Measurements from ENCODE around the gene ACTMAP. TPM values are rescaled to one million over a fixed set of nuclear protein-coding genes. Genes with fewer than 3 reads are reported as not detected.

The ACTMAP gene
- total and polyA plus RNA-seq, 9 of the 15 experiments (the other 6 are each of a cell fraction or from before 2014, with no cell fraction given) = 1.7 to 16.6 (median 4.9) TPM

GRCh38 chr19:40739871-40740703 is 10.2 kb downstream of the ACTMAP start:
- H3K79me2 ChIP-seq (ENCODE audit: control insufficient read depth, insufficient read depth, low read length) = no peaks in the 10 kb centered on the region
- H3K27ac ChIP-seq (ENCODE audit: extremely low read depth, low read depth, low read length) = no peak overlapping the region
- DNase-seq (ENCODE audit: extremely low read depth in 1 of 4, low spot score in 3 of 4) = peak in 1 of 4 experiments; percentile 47
- intact Hi-C loops (cut with micrococcal nuclease) = loop anchor here (5.0 kb wide), 1 partner anchor 78 kb away; no protein-coding TSS in a partner anchor
- ChIA-PET POLR2A (interaction anchor here (0.5 to 2.0 kb wide), 7 partner anchors 9 to 410 kb away, joined by 3 to 9 read pairs (median 3); partner anchors contain the start of genes ACTMAP and SNRPA), CTCF (ENCODE audit: low intra/inter-chr PET ratio) (no interaction called here)
- H3K4me3 ChIP-seq = no peak overlapping the region
- 47% methylated on average over 14 of the region's 16 CpGs for WGBS (ENCODE audit: insufficient coverage, low coverage, missing lambda C conversion rate)
- H3K9me3 ChIP-seq (replicated peaks; ENCODE audit: control insufficient read depth, insufficient read depth, low read depth, low read length) = no peaks in the 10 kb centered on the region
- H3K9ac ChIP-seq (ENCODE audit: insufficient read depth in 1 of 2, low read depth in 2 of 2, low read length in 2 of 2) = peak overlapping the region in 1 of 2 experiments; percentile 84; a peak in 2 of 4 replicates
- H3K4me1 ChIP-seq (replicated peaks in 1 of 2; ENCODE audit: control insufficient read depth in 2 of 2, insufficient read depth in 2 of 2, low read length in 2 of 2) = peaks cover 0 to 40% of the 10 kb centered on the region in 2 experiments; a peak in 3 of 5 replicates
- H3K36me3 ChIP-seq (ENCODE audit: control insufficient read depth, insufficient read depth, low read length) = peaks cover 43% of the 10 kb centered on the region; the same call in 2 of the 3 replicates
- no peaks in the 10 kb centered on the region for H3K27me3 ChIP-seq (ENCODE audit: control insufficient read depth in 2 of 2, insufficient read depth in 2 of 2, low read length in 2 of 2)
- peak; percentile 44 for FAIRE-seq
- no peak overlapping the region for H2AFZ ChIP-seq (ENCODE audit: low read depth, low read length)
- BruUV-seq (replicated peaks) = no TSS peak
- H3K4me2 ChIP-seq (ENCODE audit: insufficient read depth, low read length) = no peak overlapping the region
- H4K20me1 ChIP-seq (replicated peaks; ENCODE audit: control insufficient read depth, insufficient read depth, low read length) = 0 out of 2 replicates have a peak, but pooled peaks cover 3% of the 10 kb centered on the region
- peak; percentile 24; the same call in 2 of the 3 replicates for ATAC-seq
- H3K9me1 ChIP-seq (ENCODE audit: control insufficient read depth, insufficient read depth, low read length) = no peaks in the 10 kb centered on the region
- in situ Hi-C loops (cut with MboI) = no loop called here
- peak; percentile 22; the same call in 1 of the 2 replicates for TF ChIP-seq TFAP4 (CRISPR knock-in tag; IDR thresholded peaks at IDR 0.05; ENCODE audit: borderline replicate concordance)
- peak; percentile 36; the same call in 1 of the 2 replicates for TF ChIP-seq PKNOX1 (IDR thresholded peaks at IDR 0.05)
- TF ChIP-seq MTA3 (IDR thresholded peaks at IDR 0.05; ENCODE audit: borderline replicate concordance) = no peak
- no peak for TF ChIP-seq ARID4B (CRISPR knock-in tag; IDR thresholded peaks at IDR 0.05)
- peak; percentile 43; the same call in 1 of the 2 replicates for TF ChIP-seq POLR2A (conservative IDR thresholded peaks at IDR 0.05)
- TF ChIP-seq CREB1 (IDR thresholded peaks at IDR 0.05) = no peak
- no peak for TF ChIP-seq CREB1 (CRISPR knock-in tag; IDR thresholded peaks at IDR 0.05)
- TF ChIP-seq THAP12 (CRISPR knock-in tag; IDR thresholded peaks at IDR 0.05) = no peak
- TF ChIP-seq ZNF644 (tag; IDR thresholded peaks at IDR 0.05; ENCODE audit: low read depth) = no peak

Data from K562 (cell line).